Panc1 (cell line): Measurements from ENCODE around the gene CD28.

Experiments used
- CTCF ChIP-seq: fragments of 450-650 bp; IDR thresholded peaks from 2 replicates; pipeline ENCODE4 v1.5.1; 2017; ENCODE audit warnings: mild to moderate bottlenecking
- POLR2AphosphoS5 ChIP-seq: IDR thresholded peaks from 2 replicates; pipeline ENCODE4 v1.6.1; 2012; ENCODE audit warnings: mild to moderate bottlenecking, low read depth, low read length, moderate library complexity

DNA sequence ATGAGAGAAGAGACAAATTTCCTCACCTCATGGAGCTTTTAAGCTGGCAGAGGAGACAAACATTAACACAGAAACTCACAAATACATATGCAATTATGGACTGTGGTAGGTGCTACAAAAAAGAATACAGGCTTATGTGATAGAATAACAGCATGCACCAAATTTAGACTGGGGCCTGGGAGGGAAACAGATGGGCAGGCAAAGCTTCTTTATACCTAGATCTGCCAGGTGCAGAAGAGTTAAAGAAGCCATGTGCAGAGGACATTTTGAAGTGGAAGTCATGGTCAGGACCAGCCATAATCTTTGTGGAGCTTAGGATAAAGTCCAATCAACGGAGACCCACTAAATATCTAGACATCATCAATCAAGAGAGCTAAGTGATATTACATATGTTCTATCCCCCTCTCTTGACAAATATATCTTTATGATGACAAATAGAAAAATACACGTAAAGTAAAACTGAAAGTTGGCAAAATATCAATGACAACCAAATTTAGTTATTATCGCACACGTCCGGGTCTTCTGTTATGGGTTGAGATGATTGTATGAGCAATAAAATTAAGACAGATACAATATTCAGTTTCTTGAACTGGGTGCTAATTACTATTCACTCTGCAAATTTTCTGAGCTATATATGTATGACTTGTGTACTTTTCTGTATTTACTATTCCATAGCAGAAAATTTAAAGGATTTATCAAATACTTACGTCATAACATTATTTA, 44.1 kb downstream of the CD28 start:
- TF ChIP-seq CTCF, result no peak
- no peak for TF ChIP-seq POLR2AphosphoS5
